GM12865 (cell line): ENCODE results near the gene EMID1.
"Not testable (repeated sequence)": the region's sequence is repeated elsewhere in the genome, so short reads cannot be mapped to it uniquely, and the experiment has no call there.

Experiments
- DNase-seq: peaks from one replicate; pipeline ENCODE4 v3.0.0; 2010; ENCODE audit warnings: low read depth
- H3K4me3 ChIP-seq: 2 replicates; pipeline ENCODE4 v1.5.1; 2011; ENCODE audit warnings: mild to moderate bottlenecking, low read depth, low read length, control low read depth
- CTCF ChIP-seq: IDR thresholded peaks from 2 replicates; pipeline ENCODE4 v1.5.1; 2011; ENCODE audit warnings: low read length, control low read depth, low read depth, inconsistent platforms; ENCODE audit not compliant: insufficient read depth; ENCODE audit errors: missing control alignments

The EMID1 gene

GRCh38 chr22:29216011-29216872, 10.5 kb downstream of the EMID1 start:
- no peak for TF ChIP-seq CTCF
- no peak for DNase-seq
- no peak overlapping the region for H3K4me3 ChIP-seq

- no peak overlapping the region for H3K4me3 ChIP-seq
- DNase-seq, result peak; percentile 49
- TF ChIP-seq CTCF, result no peak
Measured at GRCh38 chr22:29216873-29217666, 11.4 kb downstream of the EMID1 start.

GRCh38 chr22:29217827-29218757, 12.4 kb downstream of the EMID1 start:
- no peak overlapping the region for H3K4me3 ChIP-seq
- TF ChIP-seq CTCF, result no peak
- DNase-seq, result no peak

- no peak overlapping the region for H3K4me3 ChIP-seq
- DNase-seq, result no peak
- no peak for TF ChIP-seq CTCF
Measured at GRCh38 chr22:29218758-29219408, 13.2 kb downstream of the EMID1 start.

- not testable (repeated sequence) for DNase-seq, H3K4me3 ChIP-seq
Measured at GRCh38 chr22:29219409-29219782, 13.7 kb downstream of the EMID1 start.

- no peak for DNase-seq
- no peak for TF ChIP-seq CTCF
- H3K4me3 ChIP-seq, result no peak overlapping the region
Measured at GRCh38 chr22:29219881-29220670, 14.4 kb downstream of the EMID1 start.
